Trophoblast cell (in vitro differentiated cells and primary cell): ENCODE data around the gene IL21R. TPM values are rescaled to one million over a fixed set of nuclear protein-coding genes. Genes with fewer than 3 reads are reported as not detected.

Experiments used
- DNase-seq, 2 donors: peaks; one replicate each; pipeline ENCODE4 v3.0.0-alpha.2; 2016
- H2AFZ ChIP-seq: 2 replicates; pipeline ENCODE4 v1.6.1; 2013; ENCODE audit warnings: low read length, moderate library complexity, mild to moderate bottlenecking; ENCODE audit not compliant: insufficient read depth, poor library complexity
- H2AK5ac ChIP-seq: 2 replicates; pipeline ENCODE4 v1.6.1; 2013; ENCODE audit warnings: mild to moderate bottlenecking, low read length
- H2BK120ac ChIP-seq: 2 replicates; pipeline ENCODE4 v1.6.1; 2013; ENCODE audit warnings: low read length, mild to moderate bottlenecking, moderate library complexity; ENCODE audit not compliant: insufficient read depth, poor library complexity
- H2BK12ac ChIP-seq: 2 replicates; pipeline ENCODE4 v1.6.1; 2013; ENCODE audit warnings: mild to moderate bottlenecking, low read length, moderate library complexity
- H2BK5ac ChIP-seq: 2 replicates; pipeline ENCODE4 v1.6.1; 2013; ENCODE audit warnings: low read length, low read depth, moderate library complexity, mild to moderate bottlenecking; ENCODE audit not compliant: poor library complexity
- H3K14ac ChIP-seq: 2 replicates; pipeline ENCODE4 v1.6.1; 2013; ENCODE audit warnings: mild to moderate bottlenecking, low read length
- H3K18ac ChIP-seq: 2 replicates; pipeline ENCODE4 v1.6.1; 2013; ENCODE audit warnings: mild to moderate bottlenecking, low read length
- H3K23ac ChIP-seq: 2 replicates; pipeline ENCODE4 v1.6.1; 2013; ENCODE audit warnings: low read length
- H3K27ac ChIP-seq: 2 replicates; pipeline ENCODE4 v1.5.1; 2013; ENCODE audit warnings: low read depth, mild to moderate bottlenecking, inconsistent platforms, low read length, moderate library complexity
- H3K27me3 ChIP-seq: 2 replicates; pipeline ENCODE4 v1.6.1; 2013; ENCODE audit warnings: inconsistent platforms, mild to moderate bottlenecking, low read length, moderate library complexity; ENCODE audit not compliant: insufficient read depth
- H3K36me3 ChIP-seq, 2 experiments: 1 replicate in 1 of 2; 2 replicates in 1 of 2; pipeline ENCODE4 v1.6.1; 2013; ENCODE audit warnings: low read length in 2 of 2, mild to moderate bottlenecking in 2 of 2, moderate library complexity in 1 of 2; ENCODE audit not compliant: insufficient read depth in 2 of 2, control insufficient read depth in 1 of 2
- H3K4ac ChIP-seq: 2 replicates; pipeline ENCODE4 v1.6.1; 2013; ENCODE audit warnings: low read depth, mild to moderate bottlenecking, low read length, moderate library complexity
- H3K4me1 ChIP-seq, 2 experiments: 1 replicate in 1 of 2; 2 replicates in 1 of 2; pipeline ENCODE4 v1.6.1; 2013; ENCODE audit warnings: low read length in 2 of 2, mild to moderate bottlenecking in 2 of 2, moderate library complexity in 1 of 2; ENCODE audit not compliant: insufficient read depth in 2 of 2, control insufficient read depth in 1 of 2
- H3K4me2 ChIP-seq: 2 replicates; pipeline ENCODE4 v1.6.1; 2013; ENCODE audit warnings: inconsistent platforms, mild to moderate bottlenecking, low read length, moderate library complexity
- H3K4me3 ChIP-seq: 2 replicates; pipeline ENCODE4 v1.5.1; 2013; ENCODE audit warnings: mild to moderate bottlenecking, low read depth, low read length, inconsistent platforms
- H3K79me1 ChIP-seq: one replicate; pipeline ENCODE4 v1.6.1; 2013; ENCODE audit warnings: low read length
- H3K79me2 ChIP-seq: 2 replicates; pipeline ENCODE4 v1.6.1; 2013; ENCODE audit warnings: low read length, mild to moderate bottlenecking; ENCODE audit not compliant: control insufficient read depth, insufficient read depth, poor library complexity
- H3K9ac ChIP-seq: 2 replicates; pipeline ENCODE4 v1.6.1; 2013; ENCODE audit warnings: mild to moderate bottlenecking, low read length
- H3K9me3 ChIP-seq: 2 replicates; pipeline ENCODE4 v1.6.1; 2013; ENCODE audit warnings: low read depth, mild to moderate bottlenecking, control low read depth, inconsistent platforms, low read length; ENCODE audit not compliant: insufficient read depth
- H4K12ac ChIP-seq: 2 replicates; pipeline ENCODE4 v1.6.1; 2013; ENCODE audit warnings: low read depth, mild to moderate bottlenecking, low read length, moderate library complexity
- H4K8ac ChIP-seq: 2 replicates; pipeline ENCODE4 v1.6.1; 2013; ENCODE audit warnings: low read depth, mild to moderate bottlenecking, low read length, moderate library complexity
- H4K91ac ChIP-seq: one replicate; pipeline ENCODE4 v1.6.1; 2013; ENCODE audit warnings: low read depth, mild to moderate bottlenecking, low read length, moderate library complexity
- WGBS: extraction: QIAGEN DNeasy Blood & Tissue Kit; methylation state at CpG from one replicate; pipeline ENCODE4 v1.1.7; 2013; ENCODE audit warnings: missing lambda C conversion rate; ENCODE audit not compliant: insufficient read length, insufficient coverage; ENCODE audit errors: extremely low coverage; 5-methylcytosine and 5-hydroxymethylcytosine counted together
- polyA plus RNA-seq: library from polyadenylated mRNA; stranded (reverse); fragments of 200-250 nt; gene quantifications from 2 replicates; pipeline ENCODE4 v1.2.3, GENCODE V29; 2013

The IL21R gene
- 0.08 and 0.15 TPM in 2 replicates for polyA plus RNA-seq

DNA sequence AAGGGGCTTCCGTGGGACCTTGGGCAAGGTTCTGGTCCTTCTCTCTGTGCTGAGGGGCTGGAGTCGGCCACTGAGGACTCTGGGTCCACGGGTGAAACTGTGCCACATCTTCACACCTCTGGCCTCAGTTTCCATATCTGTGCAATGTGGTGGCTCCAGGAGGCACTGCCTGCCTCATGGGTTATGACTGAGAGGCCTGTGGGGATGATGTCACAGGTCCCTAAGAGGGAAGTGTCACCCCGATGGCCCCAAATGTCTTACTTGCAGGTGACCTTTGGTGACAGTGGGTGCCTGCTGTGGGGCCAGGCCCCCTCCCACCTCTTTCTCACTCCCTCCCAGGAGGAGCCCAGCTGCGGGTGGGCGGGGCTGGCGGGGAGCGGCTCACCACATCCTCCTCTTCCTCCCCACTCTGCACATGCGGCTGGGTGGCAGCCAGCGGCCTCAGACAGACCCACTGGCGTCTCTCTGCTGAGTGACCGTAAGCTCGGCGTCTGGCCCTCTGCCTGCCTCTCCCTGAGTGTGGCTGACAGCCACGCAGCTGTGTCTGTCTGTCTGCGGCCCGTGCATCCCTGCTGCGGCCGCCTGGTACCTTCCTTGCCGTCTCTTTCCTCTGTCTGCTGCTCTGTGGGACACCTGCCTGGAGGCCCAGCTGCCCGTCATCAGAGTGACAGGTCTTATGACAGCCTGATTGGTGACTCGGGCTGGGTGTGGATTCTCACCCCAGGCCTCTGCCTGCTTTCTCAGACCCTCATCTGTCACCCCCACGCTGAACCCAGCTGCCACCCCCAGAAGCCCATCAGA lies at the start of gene IL21R:
TSS of gene IL21R (plus strand) at position 407 of the 801 bp plus-strand sequence. CDS start 27,898 bp downstream, outside the sequence.
- Histone ChIP-seq H3K18ac (no peak within 1 kb of the TSS), H3K9me3 (peaks cover 2% of the 10 kb centered on the region), H3K9ac (no peak within 1 kb of the TSS), H3K79me1 (no peaks in the 10 kb centered on the region), H4K8ac (no peak within 1 kb of the TSS), H2BK120ac (no peak within 1 kb of the TSS), H3K4me2 (no peak within 1 kb of the TSS), H4K12ac (no peak within 1 kb of the TSS), H2BK12ac (no peak within 1 kb of the TSS), H3K4me3 (no peak within 1 kb of the TSS), H3K23ac (no peak within 1 kb of the TSS), H3K79me2 (no peaks in the 10 kb centered on the region), H3K36me3 (no peaks in the 10 kb centered on the region), H3K14ac (no peak within 1 kb of the TSS), H2BK5ac (no peak within 1 kb of the TSS), H2AFZ (no peak within 1 kb of the TSS), H4K91ac (no peak within 1 kb of the TSS), H3K4me1 (no peaks in the 10 kb centered on the region), H3K27me3 (no peaks in the 10 kb centered on the region), H3K4ac (no peak within 1 kb of the TSS), H2AK5ac (no peak within 1 kb of the TSS), H3K27ac (no peak within 1 kb of the TSS)
- no CpG with 5 or more reads among the region's 23 CpGs for WGBS
- no peak for DNase-seq

DNA sequence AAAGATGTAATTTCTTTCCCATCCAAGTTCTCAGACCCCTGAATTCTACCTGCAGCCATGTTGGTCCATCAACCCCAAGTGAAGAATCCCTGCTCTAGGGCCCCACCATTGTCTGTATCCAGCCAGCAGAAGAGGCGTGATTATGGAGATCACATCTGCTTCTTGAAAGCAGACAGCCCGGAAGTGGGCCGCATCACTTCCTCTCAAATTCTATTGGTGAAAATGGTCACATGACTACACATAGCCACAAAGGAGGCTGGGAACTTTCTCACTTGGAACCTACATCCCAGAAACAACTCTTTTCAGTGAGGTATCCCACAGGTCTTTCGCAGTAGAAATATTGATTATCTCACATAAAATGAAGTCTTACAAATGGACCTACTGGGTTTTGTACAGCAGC lies 48.1 kb upstream of the IL21R start:
- Histone ChIP-seq H3K36me3 (peaks cover 25 to 47% of the 10 kb centered on the region in 2 experiments), H3K79me2 (no peaks in the 10 kb centered on the region), H2BK5ac (no peak overlapping the region), H2BK120ac (no peak overlapping the region), H3K9ac (no peak overlapping the region), H3K27me3 (no peaks in the 10 kb centered on the region), H3K4ac (no peak overlapping the region), H3K9me3 (no peaks in the 10 kb centered on the region), H3K23ac (no peak overlapping the region), H4K12ac (no peak overlapping the region), H2AFZ (no peak overlapping the region), H2BK12ac (no peak overlapping the region), H3K4me2 (no peak overlapping the region), H3K18ac (no peak overlapping the region), H4K91ac (no peak overlapping the region), H3K4me3 (no peak overlapping the region), H3K27ac (no peak overlapping the region), H2AK5ac (no peak overlapping the region), H3K14ac (no peak overlapping the region), H4K8ac (no peak overlapping the region), H3K79me1 (no peaks in the 10 kb centered on the region), H3K4me1 (no peaks in the 10 kb centered on the region)
- DNase-seq, result no peak
- no CpG with 5 or more reads among the region's 4 CpGs for WGBS

DNA sequence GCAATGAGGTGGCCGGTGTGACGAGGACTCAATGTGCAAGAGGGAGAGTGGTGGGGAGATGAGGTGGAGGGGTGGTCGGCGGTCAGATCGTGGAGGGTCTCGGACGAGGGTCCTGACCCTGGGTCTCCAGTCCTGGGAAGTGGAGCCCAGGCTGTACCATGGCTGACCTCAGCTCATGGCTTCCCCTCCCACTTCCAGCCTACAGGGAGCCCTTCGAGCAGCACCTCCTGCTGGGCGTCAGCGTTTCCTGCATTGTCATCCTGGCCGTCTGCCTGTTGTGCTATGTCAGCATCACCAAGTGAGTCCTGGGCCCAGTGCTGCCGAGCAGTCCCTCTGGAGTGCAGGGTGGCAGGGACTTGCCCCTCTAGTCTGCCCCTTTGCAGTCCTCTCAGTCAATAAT lies 46.4 kb upstream of the IL21R start:
- H3K23ac ChIP-seq, result no peak overlapping the region
- no peak overlapping the region for H4K12ac ChIP-seq
- no peaks in the 10 kb centered on the region for H3K79me2 ChIP-seq
- no peak overlapping the region for H3K4me3 ChIP-seq
- no CpG with 5 or more reads among the region's 12 CpGs for WGBS
- H3K79me1 ChIP-seq, result no peaks in the 10 kb centered on the region
- no peak overlapping the region for H2BK120ac ChIP-seq
- H3K9ac ChIP-seq, result no peak overlapping the region
- H2AFZ ChIP-seq, result no peak overlapping the region
- H3K9me3 ChIP-seq, result no peaks in the 10 kb centered on the region
- H3K27me3 ChIP-seq, result no peaks in the 10 kb centered on the region
- H4K91ac ChIP-seq, result no peak overlapping the region
- no peak overlapping the region for H3K18ac ChIP-seq
- no peaks in the 10 kb centered on the region for H3K4me1 ChIP-seq
- H3K4me2 ChIP-seq, result no peak overlapping the region
- no peak overlapping the region for H4K8ac ChIP-seq
- H3K14ac ChIP-seq, result no peak overlapping the region
- H2BK5ac ChIP-seq, result no peak overlapping the region
- no peak overlapping the region for H2BK12ac ChIP-seq
- peaks cover 34 to 55% of the 10 kb centered on the region in 2 experiments for H3K36me3 ChIP-seq
- peak; percentile 33 to 55 for DNase-seq
- H2AK5ac ChIP-seq, result no peak overlapping the region
- H3K4ac ChIP-seq, result no peak overlapping the region
- H3K27ac ChIP-seq, result no peak overlapping the region

DNA sequence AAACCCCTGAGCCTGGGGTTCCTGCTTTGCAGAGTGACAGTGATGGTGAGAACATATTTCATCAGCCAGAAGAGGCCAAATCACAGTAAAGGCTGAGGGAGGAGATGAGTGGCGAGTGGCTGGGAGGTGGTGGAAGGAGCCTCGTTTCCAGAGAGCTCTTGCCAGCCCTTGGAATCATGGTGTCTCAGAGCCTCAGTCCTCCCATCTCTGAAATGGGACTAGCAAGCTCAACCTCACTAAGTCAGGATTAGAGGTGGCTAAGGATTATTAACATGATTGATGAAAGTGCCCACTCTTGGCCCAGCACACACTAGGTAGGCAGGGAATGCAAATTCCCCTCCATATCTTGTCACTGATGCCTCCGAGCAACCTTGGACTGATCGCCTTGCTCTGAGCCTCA lies 45.2 kb upstream of the IL21R start:
- no peak overlapping the region for H3K23ac ChIP-seq
- peak overlapping the region; percentile 3 for H4K12ac ChIP-seq
- no peak overlapping the region for H3K18ac ChIP-seq
- WGBS, result no CpG with 5 or more reads among the region's 4 CpGs
- H2BK5ac ChIP-seq, result no peak overlapping the region
- no peak overlapping the region for H2AFZ ChIP-seq
- no peak for DNase-seq
- H3K27ac ChIP-seq, result no peak overlapping the region
- H3K79me1 ChIP-seq, result no peaks in the 10 kb centered on the region
- H4K8ac ChIP-seq, result no peak overlapping the region
- H4K91ac ChIP-seq, result no peak overlapping the region
- H3K14ac ChIP-seq, result no peak overlapping the region
- H3K4me1 ChIP-seq, result no peaks in the 10 kb centered on the region
- no peak overlapping the region for H2BK120ac ChIP-seq
- no peak overlapping the region for H2AK5ac ChIP-seq
- H2BK12ac ChIP-seq, result no peak overlapping the region
- H3K79me2 ChIP-seq, result no peaks in the 10 kb centered on the region
- H3K4me2 ChIP-seq, result no peak overlapping the region
- no peaks in the 10 kb centered on the region for H3K9me3 ChIP-seq
- no peaks in the 10 kb centered on the region for H3K27me3 ChIP-seq
- peaks cover 36 to 53% of the 10 kb centered on the region in 2 experiments for H3K36me3 ChIP-seq
- no peak overlapping the region for H3K9ac ChIP-seq
- no peak overlapping the region for H3K4me3 ChIP-seq
- no peak overlapping the region for H3K4ac ChIP-seq
